K562 (cell line): Measurements from ENCODE around the gene ACBD5.

Experiments
- CREB3L1 ChIP-seq: fragments of 450-650 bp; IDR thresholded peaks from 2 replicates; pipeline ENCODE4 v1.6.1; 2014; ENCODE audit warnings: low read depth, mild to moderate bottlenecking, moderate library complexity, borderline replicate concordance
- KDM5B ChIP-seq: fragments of 200-600 bp; sonication (generic); IDR thresholded peaks from 2 replicates; pipeline ENCODE4 v1.6.1; 2012; ENCODE audit warnings: low read depth, mild to moderate bottlenecking, moderate library complexity, low read length, control low read depth, inconsistent platforms; ENCODE audit not compliant: insufficient replicate concordance
- SIX5 ChIP-seq, 2 experiments: IDR thresholded peaks; 2 replicates each; pipeline ENCODE4 v1.6.1; 2011; ENCODE audit warnings: low read length in 2 of 2, borderline replicate concordance in 1 of 2, low read depth in 1 of 2, mild to moderate bottlenecking in 1 of 2, moderate library complexity in 1 of 2; ENCODE audit not compliant: insufficient read depth in 1 of 2
- ZKSCAN1 ChIP-seq: fragments of 150-350 bp; IDR thresholded peaks from 2 replicates; pipeline ENCODE4 v1.6.1; 2016; ENCODE audit warnings: low read depth, low read length

- TF ChIP-seq KDM5B = no peak
- no peak for TF ChIP-seq ZKSCAN1
- no peak for TF ChIP-seq SIX5 (IDR thresholded peaks at IDR 0.05; ENCODE audit: borderline replicate concordance in 1 of 2, insufficient read depth in 1 of 2, low read depth in 1 of 2, low read length in 2 of 2)
- no peak for TF ChIP-seq CREB3L1
Measured at GRCh38 chr10:27225011-27225590, 15.5 kb downstream of the ACBD5 start.
